ENCODE data around the gene ERC2.

- TF ChIP-seq POLR2AphosphoS5 (IDR thresholded peaks at IDR 0.05; ENCODE audit: low read depth, low read length), result no peak
- TF ChIP-seq POLR2A (IDR thresholded peaks at IDR 0.05; ENCODE audit: low read depth, low read length), result no peak
- TF ChIP-seq TAF1 (IDR thresholded peaks at IDR 0.05; ENCODE audit: low read depth, low read length), result no peak
- no peak for TF ChIP-seq PAX5 (IDR thresholded peaks at IDR 0.05; ENCODE audit: insufficient read depth, low read length, severe bottlenecking)
- no peak for TF ChIP-seq SPI1 (IDR thresholded peaks at IDR 0.05; ENCODE audit: low read depth, low read length)
Measured at GRCh38 chr3:55815262-55815661, 653.0 kb downstream of the ERC2 start.
